HepG2 (cell line): ENCODE results near the gene EFCAB11. TPM values are rescaled to one million over a fixed set of nuclear protein-coding genes. Genes with fewer than 3 reads are reported as not detected.

Source experiments
- ATAC-seq: fragments of 200-7000 bp; cut with Tn5 transposase; 3 replicates; pipeline ENCODE4 v1.9.1; 2020; ENCODE audit warnings: mild to moderate bottlenecking, moderate library complexity
- BruUV-seq: library from RNA; stranded (reverse); fragments of 400-500 nt; replicated peaks from 2 replicates; lab custom pipeline; 2021; lab: Mats Ljungman, UMichigan
- CTCF ChIA-PET: fragments of 300-600 bp; formaldehyde crosslinking; extraction: SDS; loops from one replicate; lab custom pipeline; 2021; ENCODE audit warnings: low total read pairs, inconsistent platforms, low intra/inter-chr PET ratio; lab: Yijun Ruan, JAX
- POLR2A ChIA-PET: fragments of 350-600 bp; sonication (Branson Sonifier 250); formaldehyde crosslinking; loops from one replicate; lab custom pipeline; 2020; ENCODE audit warnings: antibody characterized with exemption, inconsistent platforms; lab: Yijun Ruan, JAX
- DNase-seq: peaks from one replicate; pipeline ENCODE4 v3.0.0-alpha.2; 2015; ENCODE audit warnings: low spot score
- FAIRE-seq: peaks from 3 replicates; lab custom pipeline; 2011; peaks lifted over from hg19 to GRCh38; lab: Jason Lieb, UNC
- H2AFZ ChIP-seq: one replicate; pipeline ENCODE4 v1.6.1; 2011; ENCODE audit warnings: low read length, inconsistent platforms
- H3K27ac ChIP-seq: fragments of 300-600 bp; 3 replicates; pipeline ENCODE4 v1.8.0; 2011; ENCODE audit warnings: mixed run types, mild to moderate bottlenecking, mixed read lengths, low read length, inconsistent platforms; ENCODE audit not compliant: insufficient read depth; ENCODE audit errors: extremely low read length
- H3K27me3 ChIP-seq, 2 experiments: fragments of 200-600 bp in 1 of 2; 2 replicates in 1 of 2; 3 replicates in 1 of 2; pipeline versions ENCODE4 v1.6.0 to v1.8.0; 2011; ENCODE audit warnings: low read length in 2 of 2, mild to moderate bottlenecking in 2 of 2, moderate library complexity in 2 of 2, inconsistent platforms in 1 of 2; ENCODE audit not compliant: insufficient read depth in 2 of 2, control insufficient read depth in 1 of 2
- H3K36me3 ChIP-seq, 2 experiments: fragments of 200-600 bp in 1 of 2; replicated peaks in 1 of 2; 2 replicates in 1 of 2; 3 replicates in 1 of 2; pipeline versions ENCODE4 v1.5.1 to v1.8.0; 2011; ENCODE audit warnings: low read length in 2 of 2, inconsistent platforms in 1 of 2; ENCODE audit not compliant: insufficient read depth in 2 of 2, control insufficient read depth in 1 of 2
- H3K4me1 ChIP-seq: 2 replicates; pipeline ENCODE4 v1.5.1; 2012; ENCODE audit warnings: low read length, inconsistent platforms; ENCODE audit not compliant: insufficient read depth
- H3K4me2 ChIP-seq: 2 replicates; pipeline ENCODE4 v1.6.0; 2011; ENCODE audit warnings: low read depth, low read length, inconsistent platforms
- H3K4me3 ChIP-seq, 3 experiments: fragments of 200-600 bp in 1 of 3; sonication (generic), shearing (Covaris generic) in 1 of 3; replicated peaks in 1 of 3; 2 replicates each; pipeline ENCODE4 v1.5.1; 2011 to 2016; ENCODE audit warnings: low read length in 3 of 3, inconsistent platforms in 2 of 3, low read depth in 2 of 3, mild to moderate bottlenecking in 2 of 3, control low read depth in 1 of 3, mixed read lengths in 1 of 3; ENCODE audit not compliant: insufficient read depth in 1 of 3
- H3K79me2 ChIP-seq: one replicate; pipeline ENCODE4 v1.6.1; 2011; ENCODE audit warnings: low read length, inconsistent platforms; ENCODE audit not compliant: insufficient read depth
- H3K9ac ChIP-seq: 2 replicates; pipeline ENCODE4 v1.6.0; 2011; ENCODE audit warnings: mild to moderate bottlenecking, low read depth, low read length, inconsistent platforms; ENCODE audit not compliant: insufficient read depth
- H3K9me3 ChIP-seq: 2 replicates; pipeline ENCODE4 v1.5.1; 2012; ENCODE audit warnings: mild to moderate bottlenecking, low read length
- H4K20me1 ChIP-seq: 2 replicates; pipeline ENCODE4 v1.6.0; 2011; ENCODE audit warnings: inconsistent platforms, mild to moderate bottlenecking, low read length, moderate library complexity; ENCODE audit not compliant: insufficient read depth
- ADNP ChIP-seq: sonication (generic); formaldehyde crosslinking; IDR thresholded peaks from 2 replicates; pipeline ENCODE4 v1.4.0; 2020; ENCODE audit warnings: missing genetic modification reagents
- ELF3 ChIP-seq: IDR thresholded peaks from 2 replicates; pipeline ENCODE4 v1.6.1; 2016; ENCODE audit warnings: missing genetic modification reagents, missing compliant biosample characterization
- REST ChIP-seq, 2 experiments: IDR thresholded peaks; 2 replicates each; pipeline ENCODE4 v1.6.1; 2011 to 2012; ENCODE audit warnings: low read length in 2 of 2, borderline replicate concordance in 1 of 2, low read depth in 1 of 2, mild to moderate bottlenecking in 1 of 2, moderate library complexity in 1 of 2
- SMARCC2 ChIP-seq: fragments of 450-650 bp; IDR thresholded peaks from 2 replicates; pipeline ENCODE4 v1.6.1; 2017; ENCODE audit warnings: antibody characterized with exemption, mild to moderate bottlenecking
- TRIM24 ChIP-seq: sonication (generic); formaldehyde crosslinking; IDR thresholded peaks from 2 replicates; pipeline ENCODE4 v1.8.0; 2022; ENCODE audit warnings: mild to moderate bottlenecking, missing genetic modification reagents
- ZBTB8A ChIP-seq: sonication (generic); formaldehyde crosslinking; IDR thresholded peaks from 2 replicates; pipeline ENCODE4 v1.4.0; 2020; ENCODE audit warnings: mild to moderate bottlenecking, low read depth, missing genetic modification reagents, borderline replicate concordance
- ZNF547 ChIP-seq: sonication (generic); formaldehyde crosslinking; IDR thresholded peaks from 2 replicates; pipeline ENCODE4 v1.5.1; 2020; ENCODE audit warnings: mild to moderate bottlenecking, missing genetic modification reagents
- ZNF878 ChIP-seq: sonication (generic); formaldehyde crosslinking; IDR thresholded peaks from 2 replicates; pipeline ENCODE4 v1.8.1; 2023; ENCODE audit warnings: mild to moderate bottlenecking, missing genetic modification reagents, moderate library complexity
- WGBS: methylation state at CpG from one replicate; pipeline ENCODE4 v1.1.6; 2017; ENCODE audit warnings: low lambda C conversion rate; 5-methylcytosine and 5-hydroxymethylcytosine counted together
- in situ Hi-C: cut with HindIII; loops from 2 replicates; pipeline ENCODE4 v1.10.0; 2017; ENCODE audit warnings: low pct_unique_long_range_greater_than_20kb; ENCODE audit not compliant: extremely low pct_ligation_motif_present
- intact Hi-C: fragments of 100-400 bp; cut with micrococcal nuclease; formaldehyde crosslinking; loops from one replicate; pipeline ENCODE4 v1.10.0; 2022; ENCODE audit not compliant: unreplicated experiment
- polyA plus RNA-seq, 8 experiments: library from polyadenylated mRNA; depleted of rRNA in 3 of 8; stranded (reverse) in 7 of 8; unstranded in 1 of 8; fragments of >200 nt; fragmentation: Illumina TruSeq in 4 of 8; extraction: Trizol in 4 of 8; gene quantifications; 2 replicates each; pipeline versions ENCODE4 v1.2.1 to v1.2.3, GENCODE V29; 2011 to 2016; ENCODE audit warnings: low read depth in 4 of 8, missing spikeins in 1 of 8, mixed read lengths in 1 of 8; ENCODE audit not compliant: insufficient read depth in 1 of 8
- total RNA-seq, 5 experiments: library from RNA; depleted of rRNA; stranded (reverse); fragments of >200 nt; fragmentation: Illumina TruSeq; extraction: Trizol; gene quantifications; 2 replicates each; pipeline ENCODE4 v1.2.3, GENCODE V29; 2016; ENCODE audit warnings: low read depth in 1 of 5

EFCAB11 gene
- total and polyA plus RNA-seq, 2 of the 13 experiments (the other 11 are each of a cell fraction or from before 2014, with no cell fraction given), result 8.2 to 31.5 TPM

- peaks cover 5% of the 10 kb centered on the region for H3K4me1 ChIP-seq
- ATAC-seq, result no peak
- H3K9me3 ChIP-seq, result no peaks in the 10 kb centered on the region
- FAIRE-seq, result no peak
- no peak overlapping the region for H3K9ac ChIP-seq
- CTCF ChIA-PET, result no interaction called here
- H3K27ac ChIP-seq, result no peak overlapping the region
- intact Hi-C loops, result no loop called here
- no peak overlapping the region for H3K4me3 ChIP-seq
- H4K20me1 ChIP-seq, result no peaks in the 10 kb centered on the region
- no peak for DNase-seq
- in situ Hi-C loops, result no loop called here
- H3K79me2 ChIP-seq, result no peaks in the 10 kb centered on the region
- H3K36me3 ChIP-seq, result peaks cover 0 to 1% of the 10 kb centered on the region in 2 experiments; a peak in 1 of 5 replicates
- H3K4me2 ChIP-seq, result no peak overlapping the region
- no TSS peak for BruUV-seq
- no peaks in the 10 kb centered on the region for H3K27me3 ChIP-seq
- POLR2A ChIA-PET, result no interaction called here
- WGBS, result 87% methylated on average over 5 of the region's 5 CpGs
- TF ChIP-seq ZBTB8A (CRISPR knock-in tag) (no peak), TRIM24 (CRISPR knock-in tag) (no peak), ZNF547 (CRISPR knock-in tag) (no peak), ADNP (CRISPR knock-in tag) (no peak), REST (IDR thresholded peaks at IDR 0.05; ENCODE audit: borderline replicate concordance in 1 of 2, low read depth in 1 of 2, low read length in 2 of 2) (no peak), SMARCC2 (no peak), ZNF878 (CRISPR knock-in tag) (no peak), ELF3 (CRISPR knock-in tag) (no peak)
- TF ChIP-seq, all 625 proteins: peak for 0
- no peak overlapping the region for H2AFZ ChIP-seq
Observed at GRCh38 chr14:89845346-89845745, 109.2 kb downstream of the EFCAB11 start.
